ENCODE data around the gene ZNF532.

The ZNF532 gene

DNA sequence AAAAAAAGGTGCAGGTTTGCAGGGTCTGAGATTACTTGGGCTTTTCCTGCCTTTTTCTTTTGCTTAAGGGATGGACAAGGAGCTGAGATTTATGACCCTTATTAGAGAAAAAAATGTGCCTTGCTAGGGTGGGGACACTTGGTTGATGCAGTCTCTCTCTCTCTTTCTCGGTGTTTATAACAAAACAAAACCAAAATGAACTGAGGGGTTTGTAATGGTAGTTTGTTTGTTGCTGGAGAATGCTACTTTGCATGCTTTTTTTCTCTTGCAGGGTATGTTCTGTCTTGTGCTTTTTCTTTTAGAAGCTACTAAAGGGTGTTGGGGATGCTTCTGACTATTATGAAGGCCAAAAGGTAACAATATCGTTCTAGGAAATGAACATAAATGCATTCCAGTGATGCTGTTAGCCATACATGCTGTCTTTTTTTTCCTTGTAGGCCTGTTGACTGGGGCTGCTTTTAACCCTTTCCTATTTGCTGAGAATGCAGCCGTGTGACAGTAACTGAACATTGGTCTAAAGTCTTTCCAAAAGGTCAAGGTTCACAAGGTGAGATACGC lies 435 bp downstream of the ZNF532 start:
- no peaks in the 10 kb centered on the region for H3K27me3 ChIP-seq (ENCODE audit: insufficient read depth, insufficient read length)
- peaks cover 40% of the 10 kb centered on the region for H3K36me3 ChIP-seq (ENCODE audit: insufficient read depth, insufficient read length, low read length)
- peaks cover 2% of the 10 kb centered on the region for H3K4me1 ChIP-seq (ENCODE audit: insufficient read depth, insufficient read length)
- no peak for TF ChIP-seq YY1 (IDR thresholded peaks at IDR 0.05; ENCODE audit: insufficient read depth, insufficient read length)
- no peak for TF ChIP-seq SUZ12 (IDR thresholded peaks at IDR 0.05; ENCODE audit: extremely low read depth, insufficient read depth, insufficient read length)
- no peak for DNase-seq (ENCODE audit: low read depth, low spot score)
- peak overlapping the region; percentile 63 for H3K9ac ChIP-seq (ENCODE audit: insufficient read length, low read depth)
- peak overlapping the region; percentile 48 for H3K4me3 ChIP-seq (ENCODE audit: insufficient read length, low read depth)
- peaks cover 13% of the 10 kb centered on the region for H3K9me3 ChIP-seq (ENCODE audit: insufficient read depth, low read length)

DNA sequence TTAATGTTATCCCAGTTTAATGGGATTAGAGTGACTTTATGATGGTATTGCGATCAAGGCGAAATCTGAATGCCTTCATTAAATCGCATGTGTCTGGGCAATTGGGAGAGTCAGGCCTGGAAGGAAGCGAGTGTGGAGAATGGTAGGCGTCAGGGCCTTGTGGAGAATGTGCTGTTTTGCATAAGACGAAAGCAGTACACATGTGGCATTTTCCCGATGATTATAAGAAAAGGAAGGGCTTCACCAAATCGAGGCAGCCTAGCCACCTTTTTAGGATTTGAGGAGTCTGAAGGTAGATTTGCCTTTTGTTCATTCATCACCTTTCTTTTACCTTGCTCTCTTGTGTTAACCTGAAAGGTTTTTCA lies 1.0 kb downstream of the ZNF532 start:
- Histone ChIP-seq H3K36me3 (ENCODE audit: insufficient read depth, insufficient read length, low read length) (peaks cover 44% of the 10 kb centered on the region), H3K4me1 (ENCODE audit: insufficient read depth, insufficient read length) (peaks cover 2% of the 10 kb centered on the region), H3K4me3 (ENCODE audit: insufficient read length, low read depth) (peak overlapping the region; percentile 48)

GRCh38 chr18:58866066-58866772 lies 1.5 kb downstream of the ZNF532 start:
- no peak for DNase-seq (ENCODE audit: low read depth, low spot score)
- no peak for TF ChIP-seq SUZ12 (IDR thresholded peaks at IDR 0.05; ENCODE audit: extremely low read depth, insufficient read depth, insufficient read length)
- TF ChIP-seq ZNF274 (IDR thresholded peaks at IDR 0.05; ENCODE audit: low read depth, low read length): no peak
- no peak for TF ChIP-seq YY1 (IDR thresholded peaks at IDR 0.05; ENCODE audit: insufficient read depth, insufficient read length)
- Histone ChIP-seq H3K4me1 (ENCODE audit: insufficient read depth, insufficient read length) (peaks cover 4% of the 10 kb centered on the region), H3K9me3 (ENCODE audit: insufficient read depth, low read length) (peaks cover 13% of the 10 kb centered on the region), H3K4me3 (ENCODE audit: insufficient read length, low read depth) (peak overlapping the region; percentile 1), H3K36me3 (ENCODE audit: insufficient read depth, insufficient read length, low read length) (peaks cover 50% of the 10 kb centered on the region), H3K9ac (ENCODE audit: insufficient read length, low read depth) (peak overlapping the region; percentile 4), H3K27me3 (ENCODE audit: insufficient read depth, insufficient read length) (no peaks in the 10 kb centered on the region)

More for the DNA sequence above, 1.0 kb downstream of the ZNF532 start:
- no peak for DNase-seq (ENCODE audit: low read depth, low spot score)
- TF ChIP-seq ZNF274 (IDR thresholded peaks at IDR 0.05; ENCODE audit: low read depth, low read length): no peak
- TF ChIP-seq YY1 (IDR thresholded peaks at IDR 0.05; ENCODE audit: insufficient read depth, insufficient read length): no peak
- no peak for TF ChIP-seq SUZ12 (IDR thresholded peaks at IDR 0.05; ENCODE audit: extremely low read depth, insufficient read depth, insufficient read length)
- peak overlapping the region; percentile 63 for H3K9ac ChIP-seq (ENCODE audit: insufficient read length, low read depth)
- peaks cover 13% of the 10 kb centered on the region for H3K9me3 ChIP-seq (ENCODE audit: insufficient read depth, low read length)
- H3K27me3 ChIP-seq (ENCODE audit: insufficient read depth, insufficient read length): no peaks in the 10 kb centered on the region

DNA sequence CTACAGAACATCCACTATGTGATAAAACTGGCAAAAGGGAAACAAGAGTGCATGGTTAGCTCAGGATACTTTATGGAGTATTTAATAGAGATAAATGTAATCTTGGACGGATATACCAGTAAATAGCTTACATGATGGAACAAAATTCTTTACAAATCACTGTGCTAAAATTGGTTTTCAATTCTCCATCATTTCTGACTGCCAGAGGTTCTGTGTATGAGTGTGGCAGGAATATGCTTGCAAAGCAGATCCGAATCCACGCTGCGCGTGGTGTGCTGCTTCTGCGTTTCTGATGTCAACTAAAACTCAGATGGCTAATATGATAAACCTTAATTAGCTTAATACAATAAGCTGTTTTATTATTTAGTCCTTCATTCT lies 2.1 kb downstream of the ZNF532 start:
- no peak for DNase-seq (ENCODE audit: low read depth, low spot score)
- TF ChIP-seq SUZ12 (IDR thresholded peaks at IDR 0.05; ENCODE audit: extremely low read depth, insufficient read depth, insufficient read length) (no peak), YY1 (IDR thresholded peaks at IDR 0.05; ENCODE audit: insufficient read depth, insufficient read length) (no peak)
- H3K9me3 ChIP-seq (ENCODE audit: insufficient read depth, low read length): peaks cover 13% of the 10 kb centered on the region
- H3K4me1 ChIP-seq (ENCODE audit: insufficient read depth, insufficient read length): peaks cover 7% of the 10 kb centered on the region
- no peaks in the 10 kb centered on the region for H3K27me3 ChIP-seq (ENCODE audit: insufficient read depth, insufficient read length)
- peak overlapping the region; percentile 4 for H3K9ac ChIP-seq (ENCODE audit: insufficient read length, low read depth)
- peaks cover 55% of the 10 kb centered on the region for H3K36me3 ChIP-seq (ENCODE audit: insufficient read depth, insufficient read length, low read length)
- H3K4me3 ChIP-seq (ENCODE audit: insufficient read length, low read depth): peak overlapping the region; percentile 1

DNA sequence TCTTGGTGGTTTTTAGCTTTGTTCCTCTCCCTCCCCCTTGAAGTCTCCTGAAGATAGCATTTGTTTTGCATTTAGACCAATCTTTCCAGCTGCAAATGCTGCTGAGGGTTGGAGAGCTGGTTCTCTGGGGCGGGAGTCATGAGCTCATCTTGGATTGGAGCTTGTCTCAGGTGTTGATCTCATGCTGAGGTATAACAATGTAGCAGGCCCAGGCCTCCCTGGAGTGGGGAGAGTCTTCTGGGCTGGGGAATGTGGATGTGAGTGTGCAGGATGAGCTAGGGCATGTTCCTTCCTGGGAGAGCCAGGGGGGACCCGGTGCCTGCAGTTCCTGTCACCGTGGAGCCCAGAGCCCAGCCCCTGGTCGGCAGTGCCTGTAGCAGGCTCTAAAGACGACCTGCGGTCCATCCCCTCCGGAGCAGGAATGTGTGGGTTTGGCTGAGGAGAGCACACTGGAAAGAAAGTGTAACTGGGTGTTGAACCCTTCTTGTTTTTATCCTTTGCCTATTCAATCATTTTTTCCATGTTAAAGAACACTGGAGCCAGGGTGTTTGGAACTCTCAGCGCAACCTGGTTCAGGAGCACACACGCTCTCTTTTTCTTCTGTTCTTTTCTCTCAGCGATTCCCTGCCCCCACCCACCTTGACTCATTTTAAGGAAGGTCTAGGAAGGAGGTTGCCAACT lies 2.7 kb downstream of the ZNF532 start:
- Histone ChIP-seq H3K9ac (ENCODE audit: insufficient read length, low read depth) (peak overlapping the region; percentile 23), H3K36me3 (ENCODE audit: insufficient read depth, insufficient read length, low read length) (peaks cover 60% of the 10 kb centered on the region), H3K27me3 (ENCODE audit: insufficient read depth, insufficient read length) (no peaks in the 10 kb centered on the region), H3K9me3 (ENCODE audit: insufficient read depth, low read length) (peaks cover 13% of the 10 kb centered on the region), H3K4me1 (ENCODE audit: insufficient read depth, insufficient read length) (peaks cover 7% of the 10 kb centered on the region), H3K4me3 (ENCODE audit: insufficient read length, low read depth) (no peak overlapping the region)
- no peak for DNase-seq (ENCODE audit: low read depth, low spot score)
- no peak for TF ChIP-seq SUZ12 (IDR thresholded peaks at IDR 0.05; ENCODE audit: extremely low read depth, insufficient read depth, insufficient read length)
- TF ChIP-seq YY1 (IDR thresholded peaks at IDR 0.05; ENCODE audit: insufficient read depth, insufficient read length): no peak
- TF ChIP-seq ZNF274 (IDR thresholded peaks at IDR 0.05; ENCODE audit: low read depth, low read length): no peak

GRCh38 chr18:58868440-58868839 lies 3.8 kb downstream of the ZNF532 start:
- peaks cover 13% of the 10 kb centered on the region for H3K9me3 ChIP-seq (ENCODE audit: insufficient read depth, low read length)
- peaks cover 69% of the 10 kb centered on the region for H3K36me3 ChIP-seq (ENCODE audit: insufficient read depth, insufficient read length, low read length)
- DNase-seq (ENCODE audit: low read depth, low spot score): no peak
- H3K4me1 ChIP-seq (ENCODE audit: insufficient read depth, insufficient read length): peaks cover 7% of the 10 kb centered on the region
- TF ChIP-seq YY1 (IDR thresholded peaks at IDR 0.05; ENCODE audit: insufficient read depth, insufficient read length): no peak
- H3K9ac ChIP-seq (ENCODE audit: insufficient read length, low read depth): no peak overlapping the region
- no peaks in the 10 kb centered on the region for H3K27me3 ChIP-seq (ENCODE audit: insufficient read depth, insufficient read length)
- no peak overlapping the region for H3K4me3 ChIP-seq (ENCODE audit: insufficient read length, low read depth)

DNA sequence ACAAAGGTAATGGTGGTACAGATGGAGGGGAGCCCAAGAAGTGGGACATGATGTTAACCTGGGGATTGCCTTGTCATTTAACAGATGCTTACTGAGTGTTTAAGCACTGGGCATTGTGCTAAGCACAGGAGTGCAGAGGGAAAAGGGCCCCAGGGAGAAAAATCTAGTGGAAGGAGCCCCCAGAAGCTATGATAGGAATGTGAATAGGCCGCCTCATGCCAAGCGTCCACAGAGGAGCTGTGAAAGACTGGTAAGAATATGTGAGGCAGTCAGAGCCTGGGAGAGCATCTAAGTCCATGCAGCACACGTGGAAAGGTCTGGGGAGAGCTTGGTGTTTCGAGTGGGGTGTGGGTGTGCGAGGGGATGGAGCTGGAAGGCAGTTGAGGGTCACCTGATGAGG lies 5.5 kb downstream of the ZNF532 start:
- H3K4me3 ChIP-seq (ENCODE audit: insufficient read length, low read depth): no peak overlapping the region
- peaks cover 85% of the 10 kb centered on the region for H3K36me3 ChIP-seq (ENCODE audit: insufficient read depth, insufficient read length, low read length)
- peaks cover 13% of the 10 kb centered on the region for H3K9me3 ChIP-seq (ENCODE audit: insufficient read depth, low read length)
- H3K9ac ChIP-seq (ENCODE audit: insufficient read length, low read depth): no peak overlapping the region
- DNase-seq (ENCODE audit: low read depth, low spot score): no peak
- H3K4me1 ChIP-seq (ENCODE audit: insufficient read depth, insufficient read length): peaks cover 7% of the 10 kb centered on the region
- no peaks in the 10 kb centered on the region for H3K27me3 ChIP-seq (ENCODE audit: insufficient read depth, insufficient read length)
- TF ChIP-seq SUZ12 (IDR thresholded peaks at IDR 0.05; ENCODE audit: extremely low read depth, insufficient read depth, insufficient read length) (no peak), YY1 (IDR thresholded peaks at IDR 0.05; ENCODE audit: insufficient read depth, insufficient read length) (no peak), ZNF274 (IDR thresholded peaks at IDR 0.05; ENCODE audit: low read depth, low read length) (no peak)

Data from NT2/D1 (cell line).